SU-DHL-6 (cell line): Measurements from ENCODE around the gene PPP3CA.

ENCODE experiments used
- H2AFZ ChIP-seq: fragments of 200-600 bp; sonication (generic); 2 replicates; pipeline ENCODE4 v1.6.1; 2014; ENCODE audit warnings: low read depth, mild to moderate bottlenecking, moderate library complexity, mixed read lengths, antibody characterized with exemption, low read length; ENCODE audit not compliant: severe bottlenecking
- H3F3A ChIP-seq: fragments of 200-600 bp; shearing (Covaris generic); 2 replicates; pipeline ENCODE4 v1.6.0; 2016; ENCODE audit warnings: antibody characterized with exemption, mild to moderate bottlenecking; ENCODE audit not compliant: insufficient read depth
- H3K27ac ChIP-seq: fragments of 200-600 bp; sonication (generic); 2 replicates; pipeline ENCODE4 v1.5.1; 2016; ENCODE audit warnings: low read depth, mild to moderate bottlenecking, low read length, moderate library complexity, mixed read lengths
- H3K27me3 ChIP-seq: fragments of 200-600 bp; sonication (generic), shearing (Covaris generic); 2 replicates; pipeline ENCODE4 v1.6.0; 2014; ENCODE audit warnings: mild to moderate bottlenecking, low read length
- H3K36me3 ChIP-seq: fragments of 200-600 bp; sonication (generic); 2 replicates; pipeline ENCODE4 v1.6.1; 2014; ENCODE audit warnings: mild to moderate bottlenecking, low read length, mixed read lengths
- H3K4me2 ChIP-seq: fragments of 300-600, 200-600 bp; shearing (Covaris generic), sonication (generic); 2 replicates; pipeline ENCODE4 v1.6.0; 2014; ENCODE audit warnings: low read length, low read depth, mild to moderate bottlenecking; ENCODE audit not compliant: poor library complexity, severe bottlenecking
- H3K4me3 ChIP-seq: fragments of 200-600 bp; sonication (generic); 2 replicates; pipeline ENCODE4 v1.5.1; 2014; ENCODE audit warnings: antibody characterized with exemption, low read length, mild to moderate bottlenecking, mixed read lengths; ENCODE audit not compliant: insufficient read depth, poor library complexity, severe bottlenecking
- H3K79me2 ChIP-seq: fragments of 200-600 bp; sonication (generic); 2 replicates; pipeline ENCODE4 v1.6.1; 2014; ENCODE audit warnings: mild to moderate bottlenecking, low read length, moderate library complexity; ENCODE audit not compliant: insufficient read depth
- H3K9ac ChIP-seq: fragments of 200-600 bp; sonication (generic); 2 replicates; pipeline ENCODE4 v1.7.0; 2014; ENCODE audit warnings: mild to moderate bottlenecking, low read length
- H3K9me2 ChIP-seq: fragments of 200-600 bp; sonication (generic); replicated peaks from 2 replicates; pipeline ENCODE4 v1.6.1; 2014; ENCODE audit warnings: low read length; ENCODE audit not compliant: insufficient read depth
- H3K9me3 ChIP-seq: fragments of 200-600 bp; sonication (generic); 2 replicates; pipeline ENCODE4 v1.6.1; 2014; ENCODE audit warnings: low read length, mixed read lengths; ENCODE audit not compliant: insufficient read depth
- H4K20me1 ChIP-seq: fragments of 200-600 bp; sonication (generic); 2 replicates; pipeline ENCODE4 v1.6.1; 2014; ENCODE audit warnings: low read depth, mild to moderate bottlenecking, antibody characterized with exemption, low read length, moderate library complexity, mixed read lengths
- EZH2phosphoT487 ChIP-seq: fragments of 200-600 bp; sonication (generic), shearing (Covaris generic); conservative IDR thresholded peaks from 2 replicates; pipeline ENCODE4 v1.6.1; 2018; ENCODE audit warnings: mild to moderate bottlenecking, antibody characterized with exemption, low read length, moderate library complexity, mixed read lengths
- TF ChIP-seq, protein P1 (sequence below): fragments of 200-600 bp; sonication (generic); IDR thresholded peaks from one replicate; pipeline ENCODE4 v1.5.1; 2017; ENCODE audit warnings: antibody characterized with exemption, mild to moderate bottlenecking, low read length, moderate library complexity; ENCODE audit not compliant: insufficient read depth, poor library complexity, severe bottlenecking

The PPP3CA gene

DNA sequence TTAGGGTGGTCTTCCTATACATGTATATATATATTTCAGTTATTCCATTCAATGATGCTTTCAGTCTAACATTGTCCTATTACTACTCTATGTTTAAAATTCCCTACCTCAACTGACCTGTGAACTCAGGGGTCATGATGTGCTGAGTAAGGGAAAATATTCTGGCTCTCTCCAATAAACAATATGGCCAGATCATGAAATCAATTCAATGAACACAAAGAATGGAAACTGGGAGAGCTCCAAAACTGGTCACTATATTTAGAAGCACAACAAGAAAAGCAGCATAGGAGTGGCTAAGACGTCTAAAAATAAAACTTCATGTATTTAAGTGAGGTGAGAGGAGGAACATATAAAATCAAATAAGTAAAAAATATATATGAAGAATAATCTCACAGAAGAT, 304.5 kb downstream of the PPP3CA start:
- Histone ChIP-seq H3K4me3 (no peak overlapping the region), H3K9me3 (no peaks in the 10 kb centered on the region), H3K79me2 (no peaks in the 10 kb centered on the region), H2AFZ (no peak overlapping the region), H3K9me2 (no peaks in the 10 kb centered on the region), H3K27me3 (no peaks in the 10 kb centered on the region), H3K27ac (no peak overlapping the region), H3F3A (no peaks in the 10 kb centered on the region), H3K4me2 (no peak overlapping the region), H4K20me1 (no peaks in the 10 kb centered on the region), H3K9ac (no peak overlapping the region), H3K36me3 (no peaks in the 10 kb centered on the region)
- TF ChIP-seq EZH2phosphoT487, result no peak
- TF ChIP-seq, protein P1, sequence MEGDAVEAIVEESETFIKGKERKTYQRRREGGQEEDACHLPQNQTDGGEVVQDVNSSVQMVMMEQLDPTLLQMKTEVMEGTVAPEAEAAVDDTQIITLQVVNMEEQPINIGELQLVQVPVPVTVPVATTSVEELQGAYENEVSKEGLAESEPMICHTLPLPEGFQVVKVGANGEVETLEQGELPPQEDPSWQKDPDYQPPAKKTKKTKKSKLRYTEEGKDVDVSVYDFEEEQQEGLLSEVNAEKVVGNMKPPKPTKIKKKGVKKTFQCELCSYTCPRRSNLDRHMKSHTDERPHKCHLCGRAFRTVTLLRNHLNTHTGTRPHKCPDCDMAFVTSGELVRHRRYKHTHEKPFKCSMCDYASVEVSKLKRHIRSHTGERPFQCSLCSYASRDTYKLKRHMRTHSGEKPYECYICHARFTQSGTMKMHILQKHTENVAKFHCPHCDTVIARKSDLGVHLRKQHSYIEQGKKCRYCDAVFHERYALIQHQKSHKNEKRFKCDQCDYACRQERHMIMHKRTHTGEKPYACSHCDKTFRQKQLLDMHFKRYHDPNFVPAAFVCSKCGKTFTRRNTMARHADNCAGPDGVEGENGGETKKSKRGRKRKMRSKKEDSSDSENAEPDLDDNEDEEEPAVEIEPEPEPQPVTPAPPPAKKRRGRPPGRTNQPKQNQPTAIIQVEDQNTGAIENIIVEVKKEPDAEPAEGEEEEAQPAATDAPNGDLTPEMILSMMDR, result no peak

DNA sequence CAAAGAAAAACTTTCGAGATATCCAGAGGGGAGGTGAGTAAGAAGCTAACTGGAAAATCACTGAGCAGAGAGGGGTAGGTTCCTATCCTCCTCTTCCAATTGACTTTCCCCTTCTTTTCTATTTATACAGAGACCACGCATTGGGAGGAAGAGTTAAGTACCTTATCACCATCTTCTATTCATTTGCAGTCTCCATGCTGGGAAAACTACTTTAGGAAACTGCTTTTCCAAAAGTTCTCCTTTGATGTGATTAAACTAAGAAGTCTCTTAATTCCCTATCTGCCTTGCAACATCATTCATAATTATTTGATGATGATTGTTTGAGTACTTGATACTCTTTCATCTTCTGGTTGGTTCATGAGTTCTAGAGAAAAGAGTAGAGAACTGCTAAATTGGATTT, 306.6 kb downstream of the PPP3CA start:
- no peaks in the 10 kb centered on the region for H3F3A ChIP-seq
- no peak overlapping the region for H3K9ac ChIP-seq
- no peaks in the 10 kb centered on the region for H3K79me2 ChIP-seq
- no peaks in the 10 kb centered on the region for H3K9me3 ChIP-seq
- H3K9me2 ChIP-seq, result no peaks in the 10 kb centered on the region
- H4K20me1 ChIP-seq, result no peaks in the 10 kb centered on the region
- H3K4me2 ChIP-seq, result no peak overlapping the region
- no peak for TF ChIP-seq EZH2phosphoT487
- TF ChIP-seq, protein P1, result no peak
- no peaks in the 10 kb centered on the region for H3K27me3 ChIP-seq
- H3K36me3 ChIP-seq, result no peaks in the 10 kb centered on the region
- no peak overlapping the region for H2AFZ ChIP-seq
- no peak overlapping the region for H3K27ac ChIP-seq
- no peak overlapping the region for H3K4me3 ChIP-seq

DNA sequence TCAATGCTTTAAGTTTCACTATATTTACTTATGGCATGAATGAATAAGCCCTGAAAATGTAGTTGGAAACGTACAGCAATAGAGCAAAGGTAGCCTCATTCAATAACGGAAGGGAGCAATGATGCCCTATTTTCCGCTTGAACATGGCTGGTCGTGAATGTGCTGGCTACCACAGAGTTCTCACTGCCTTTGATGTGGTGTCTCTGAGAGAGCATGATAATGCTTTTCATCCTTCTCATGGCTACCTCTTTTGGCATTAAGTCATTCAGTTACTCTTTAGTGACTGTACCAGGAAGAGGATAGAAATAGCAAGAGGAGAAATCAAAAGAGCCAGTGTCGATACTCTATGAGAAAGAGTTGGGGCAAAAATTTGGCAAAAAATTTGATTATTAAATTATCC, 308.0 kb downstream of the PPP3CA start:
- no peaks in the 10 kb centered on the region for H3K36me3 ChIP-seq
- no peaks in the 10 kb centered on the region for H3F3A ChIP-seq
- no peak overlapping the region for H2AFZ ChIP-seq
- no peaks in the 10 kb centered on the region for H3K9me2 ChIP-seq
- H3K9me3 ChIP-seq, result no peaks in the 10 kb centered on the region
- no peak overlapping the region for H3K4me3 ChIP-seq
- H3K4me2 ChIP-seq, result no peak overlapping the region
- TF ChIP-seq, protein P1, result no peak
- no peak for TF ChIP-seq EZH2phosphoT487
- H4K20me1 ChIP-seq, result no peaks in the 10 kb centered on the region
- no peaks in the 10 kb centered on the region for H3K79me2 ChIP-seq
- H3K9ac ChIP-seq, result no peak overlapping the region
- no peaks in the 10 kb centered on the region for H3K27me3 ChIP-seq
- H3K27ac ChIP-seq, result no peak overlapping the region

DNA sequence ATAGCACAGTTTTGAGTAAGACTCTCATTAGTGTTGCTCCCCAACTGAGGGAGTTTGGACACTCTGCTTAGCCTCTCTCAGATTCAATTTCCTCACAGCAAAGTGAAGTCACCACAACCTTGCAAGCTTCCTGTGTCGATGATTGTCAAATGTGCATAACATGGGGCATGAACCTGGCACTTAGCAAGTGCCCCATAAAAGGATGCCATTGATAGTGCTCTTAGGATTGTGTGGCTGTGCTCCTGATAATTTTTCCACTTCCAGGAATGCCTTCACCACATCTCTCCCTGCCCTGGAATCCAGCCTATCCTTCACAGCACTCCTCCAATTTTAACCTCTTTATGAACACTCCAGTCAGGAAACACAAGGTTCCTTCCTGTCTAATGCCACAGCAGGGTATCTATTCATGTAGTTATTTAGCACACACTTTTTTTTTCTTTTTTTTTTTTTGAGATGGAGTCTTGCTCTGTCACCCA, 309.4 kb downstream of the PPP3CA start:
- Histone ChIP-seq H4K20me1 (no peaks in the 10 kb centered on the region), H3F3A (no peaks in the 10 kb centered on the region), H3K9ac (no peak overlapping the region), H3K4me3 (no peak overlapping the region), H3K27me3 (no peaks in the 10 kb centered on the region), H3K79me2 (no peaks in the 10 kb centered on the region), H3K9me2 (no peaks in the 10 kb centered on the region), H3K4me2 (no peak overlapping the region), H3K36me3 (no peaks in the 10 kb centered on the region), H2AFZ (no peak overlapping the region), H3K9me3 (no peaks in the 10 kb centered on the region), H3K27ac (no peak overlapping the region)
- no peak for TF ChIP-seq EZH2phosphoT487
- TF ChIP-seq, protein P1, result no peak
